B cell (primary cell): Measurements from ENCODE around the gene THAP2. TPM values are rescaled to one million over a fixed set of nuclear protein-coding genes. Genes with fewer than 3 reads are reported as not detected.
"Not testable (repeated sequence)": the region's sequence is repeated elsewhere in the genome, so short reads cannot be mapped to it uniquely, and the experiment has no call there.

Experiments used
- ATAC-seq: fragments of 200-7000 bp; cut with Tn5 transposase; one replicate; pipeline ENCODE4 v1.10.0; 2021; ENCODE audit warnings: low read depth, mild to moderate bottlenecking, moderate number of reproducible peaks, moderate library complexity
- CTCF ChIA-PET: fragments of 350-600 bp; sonication (Branson Sonifier 250); formaldehyde crosslinking; loops from one replicate; lab custom pipeline; 2021; ENCODE audit warnings: antibody characterized with exemption, inconsistent platforms; lab: Charles Lee
- POLR2A ChIA-PET: fragments of 350-600 bp; sonication (Branson Sonifier 250); formaldehyde crosslinking; loops from one replicate; lab custom pipeline; 2021; ENCODE audit warnings: antibody characterized with exemption; lab: Charles Lee
- DNase-seq: peaks from one replicate; pipeline ENCODE4 v3.0.0; 2013
- H2AFZ ChIP-seq: 2 replicates; pipeline ENCODE4 v1.6.1; 2012; ENCODE audit warnings: mild to moderate bottlenecking, low read depth, low read length; ENCODE audit not compliant: insufficient read depth, poor library complexity, severe bottlenecking
- H3K27ac ChIP-seq, 2 donors: 1 replicate in 1 of 2; 2 replicates in 1 of 2; pipeline ENCODE4 v1.5.1; 2012 to 2013; ENCODE audit warnings: low read length in 2 of 2, mild to moderate bottlenecking in 2 of 2, moderate library complexity in 1 of 2
- H3K27me3 ChIP-seq, 4 experiments: fragments of 200-600 bp in 1 of 4; sonication (generic) in 1 of 4; replicated peaks in 1 of 4; 1 replicate in 2 of 4; 2 replicates in 2 of 4; pipeline versions ENCODE4 v1.6.1 to v1.7.0; 2013 to 2016; ENCODE audit warnings: low read length in 3 of 4, mild to moderate bottlenecking in 2 of 4, mixed read lengths in 1 of 4, moderate library complexity in 1 of 4; ENCODE audit not compliant: insufficient read depth in 4 of 4, control insufficient read depth in 3 of 4; ENCODE audit errors: control extremely low read depth in 1 of 4
- H3K36me3 ChIP-seq, 2 experiments: replicated peaks in 1 of 2; 1 replicate in 1 of 2; 2 replicates in 1 of 2; pipeline versions ENCODE4 v1.6.1 to v1.7.1; 2013; ENCODE audit warnings: low read length in 1 of 2; ENCODE audit not compliant: insufficient read depth in 2 of 2, control insufficient read depth in 1 of 2; ENCODE audit errors: control extremely low read depth in 1 of 2, extremely low read depth in 1 of 2
- H3K4me1 ChIP-seq, 2 donors: fragments of 200-600 bp in 1 of 2; sonication (generic) in 1 of 2; 1 replicate in 1 of 2; 2 replicates in 1 of 2; pipeline versions ENCODE4 v1.5.1 to v1.6.1; 2013 to 2017; ENCODE audit warnings: low read length in 2 of 2; ENCODE audit not compliant: control insufficient read depth in 2 of 2, insufficient read depth in 2 of 2
- H3K4me2 ChIP-seq: replicated peaks from 2 replicates; pipeline ENCODE3; 2012; ENCODE audit warnings: mild to moderate bottlenecking, low read depth, low read length; ENCODE audit not compliant: poor library complexity, severe bottlenecking
- H3K4me3 ChIP-seq, 5 experiments: fragments of 200-600 bp in 1 of 5; sonication (generic) in 1 of 5; 1 replicate in 3 of 5; 2 replicates in 2 of 5; pipeline versions ENCODE4 v1.5.1 to v1.7.0; 2011 to 2016; ENCODE audit warnings: low read length in 4 of 5, mild to moderate bottlenecking in 4 of 5, low read depth in 2 of 5, control low read depth in 1 of 5, moderate library complexity in 1 of 5; ENCODE audit not compliant: insufficient read depth in 1 of 5; ENCODE audit errors: control extremely low read depth in 1 of 5, extremely low read depth in 1 of 5
- H3K79me2 ChIP-seq: fragments of 200-600 bp; sonication (generic); one replicate; pipeline ENCODE4 v1.6.0; 2016; ENCODE audit warnings: low read length; ENCODE audit not compliant: control insufficient read depth, insufficient read depth
- H3K9ac ChIP-seq: fragments of 200-600 bp; sonication (generic); 2 replicates; pipeline ENCODE4 v1.6.1; 2017; ENCODE audit warnings: mild to moderate bottlenecking, low read length, moderate library complexity
- H3K9me3 ChIP-seq, 3 donors: one replicate each; pipeline versions ENCODE4 v1.6.1 to v1.7.1; 2013; ENCODE audit warnings: low read length in 2 of 3; ENCODE audit not compliant: control insufficient read depth in 2 of 3, insufficient read depth in 1 of 3; ENCODE audit errors: control extremely low read depth in 1 of 3
- H4K20me1 ChIP-seq: 2 replicates; pipeline ENCODE4 v1.6.0; 2012; ENCODE audit warnings: mild to moderate bottlenecking, low read length; ENCODE audit not compliant: insufficient read depth, control insufficient read depth, poor library complexity, severe bottlenecking
- H3K27ac Mint-ChIP-seq: one replicate; pipeline ENCODE4 v1.8.0; 2021; ENCODE audit warnings: mixed read lengths
- H3K27me3 Mint-ChIP-seq: one replicate; pipeline ENCODE4 v1.8.0; 2021; ENCODE audit warnings: mixed read lengths
- H3K4me1 Mint-ChIP-seq: one replicate; pipeline ENCODE4 v1.8.0; 2021; ENCODE audit warnings: mixed read lengths
- H3K4me3 Mint-ChIP-seq: one replicate; pipeline ENCODE4 v1.8.0; 2021; ENCODE audit warnings: mixed read lengths
- H3K9me3 Mint-ChIP-seq: one replicate; pipeline ENCODE4 v1.8.0; 2022; ENCODE audit warnings: mixed read lengths; ENCODE audit not compliant: insufficient read depth
- CTCF ChIP-seq: fragments of 200-600 bp; IDR thresholded peaks from one replicate; pipeline ENCODE4 v1.8.0; 2022; ENCODE audit warnings: antibody characterized with exemption, mild to moderate bottlenecking
- EZH2 ChIP-seq: IDR thresholded peaks from 2 replicates; pipeline ENCODE4 v1.6.1; 2012; ENCODE audit warnings: borderline replicate concordance, low read depth, mild to moderate bottlenecking, moderate library complexity, low read length; ENCODE audit not compliant: insufficient read depth, poor library complexity, severe bottlenecking
- WGBS: methylation state at CpG from one replicate; pipeline ENCODE4 v1.1.5; 2013; ENCODE audit warnings: missing lambda C conversion rate; ENCODE audit not compliant: insufficient coverage; 5-methylcytosine and 5-hydroxymethylcytosine counted together
- intact Hi-C: fragments of 100-400 bp; cut with micrococcal nuclease; formaldehyde crosslinking; loops from one replicate; pipeline ENCODE4 v1.10.0; 2022
- polyA plus RNA-seq: library from polyadenylated mRNA; depleted of rRNA; stranded (reverse); fragments of >200 nt; gene quantifications from 2 replicates; pipeline ENCODE4 v1.2.3, GENCODE V29; 2012
- total RNA-seq, 2 donors: library from RNA; stranded (reverse); fragments of 120-200 nt in 1 of 2; gene quantifications; 1 replicate in 1 of 2; 2 replicates in 1 of 2; pipeline versions ENCODE4 v1.2.3 to v1.2.4, GENCODE V29; 2013 to 2022

Gene THAP2
- total and polyA plus RNA-seq, 2 donors (not counting 1 experiment from before 2014, with no cell fraction given), result 11.6 to 13.2 TPM

DNA sequence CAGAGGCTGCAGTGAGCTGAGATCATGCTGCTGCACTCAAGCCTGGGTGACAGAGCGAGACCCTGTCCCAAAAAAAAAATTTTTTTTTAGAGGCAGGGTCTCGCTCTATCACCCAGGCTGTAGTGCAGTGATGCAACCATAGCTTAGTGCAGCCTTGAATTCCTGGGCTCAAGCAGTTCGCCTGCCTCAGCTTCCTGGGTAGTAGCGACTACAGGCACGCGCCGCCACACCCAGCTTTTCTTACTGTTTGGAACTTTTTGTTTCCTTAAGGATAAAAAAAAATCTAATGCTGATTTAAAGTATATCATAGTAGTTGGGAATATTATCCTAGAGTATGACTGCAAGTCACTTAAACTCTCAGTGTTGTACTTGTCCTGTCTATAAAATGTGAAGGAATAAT is 29.0 kb downstream of the THAP2 start:
- peak overlapping the region; percentile 86 to 95 for H3K27ac ChIP-seq
- DNase-seq (no peak), ATAC-seq (no peak)
- H4K20me1 ChIP-seq, result no peaks in the 10 kb centered on the region
- TF ChIP-seq EZH2, result no peak
- no peak for TF ChIP-seq CTCF
- 91% methylated on average over 2 of the region's 7 CpGs for WGBS
- CTCF ChIA-PET, result interaction anchor here (1.6 kb wide), 1 partner anchor 57 kb away, joined by 5 read pairs; no protein-coding TSS in a partner anchor
- POLR2A ChIA-PET, result interaction anchor here (1.1 to 1.3 kb wide), 2 partner anchors 8 to 30 kb away, joined by 3 read pairs; partner anchors contain the start of gene ZFC3H1
- no peak overlapping the region for H3K4me3 Mint-ChIP-seq
- H2AFZ ChIP-seq, result no peak overlapping the region
- H3K79me2 ChIP-seq, result peaks cover 76% of the 10 kb centered on the region
- intact Hi-C loops, result no loop called here
- H3K9ac ChIP-seq, result peak overlapping the region; percentile 48
- H3K27ac Mint-ChIP-seq, result peak overlapping the region; percentile 88
- no peaks in the 10 kb centered on the region for H3K27me3 Mint-ChIP-seq
- H3K4me1 Mint-ChIP-seq, result peaks cover 71% of the 10 kb centered on the region
- H3K4me1 ChIP-seq, result peaks cover 74 to 79% of the 10 kb centered on the region in 2 donors
- H3K9me3 ChIP-seq, result peaks cover 0 to 2% (median 1%) of the 10 kb centered on the region in 3 donors
- peaks cover 1 to 20% of the 10 kb centered on the region in 2 experiments for H3K36me3 ChIP-seq
- no peak overlapping the region for H3K4me3 ChIP-seq
- no peaks in the 10 kb centered on the region for H3K27me3 ChIP-seq
- no peaks in the 10 kb centered on the region for H3K9me3 Mint-ChIP-seq
- H3K4me2 ChIP-seq, result peak overlapping the region; percentile 75

DNA sequence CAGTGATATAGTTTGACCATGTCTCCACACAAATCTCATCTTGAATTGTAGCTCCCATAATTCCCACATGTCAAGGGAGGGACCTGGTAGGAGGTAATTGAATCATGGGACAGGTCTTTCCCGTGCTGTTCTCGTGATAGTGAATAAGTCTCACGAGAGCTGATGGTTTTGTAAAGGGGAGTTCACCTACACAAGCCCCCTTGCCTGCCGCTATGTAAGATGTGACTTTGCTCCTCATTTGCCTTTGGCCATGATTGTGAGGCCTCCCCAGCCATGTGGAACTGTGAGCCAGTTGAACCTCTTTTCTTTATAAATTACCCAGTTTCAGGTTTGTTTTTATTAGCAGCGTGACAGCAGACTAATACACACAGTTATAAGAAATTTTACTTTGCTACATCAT is 29.6 kb downstream of the THAP2 start:
- no CpG with 5 or more reads among the region's 5 CpGs for WGBS

More for the DNA sequence above, 29.6 kb downstream of the THAP2 start:
- H3K4me1 ChIP-seq, result peaks cover 74 to 79% of the 10 kb centered on the region in 2 donors
- H3K36me3 ChIP-seq, result peaks cover 1 to 23% of the 10 kb centered on the region in 2 experiments
- peak overlapping the region; percentile 48 for H3K9ac ChIP-seq
- peak overlapping the region in 2 of 5 experiments; percentile 19 to 34 for H3K4me3 ChIP-seq
- H3K79me2 ChIP-seq, result peaks cover 71% of the 10 kb centered on the region
- H3K27me3 ChIP-seq, H3K9me3 Mint-ChIP-seq, H3K9me3 ChIP-seq, ATAC-seq, H3K27me3 Mint-ChIP-seq, H4K20me1 ChIP-seq: not testable (repeated sequence)
- POLR2A ChIA-PET, result interaction anchor here (1.1 to 1.3 kb wide), 2 partner anchors 9 to 30 kb away, joined by 3 read pairs; partner anchors contain the start of gene ZFC3H1
- peak overlapping the region; percentile 88 for H3K27ac Mint-ChIP-seq
- DNase-seq, result peak; percentile 24
- H3K4me1 Mint-ChIP-seq, result peaks cover 71% of the 10 kb centered on the region
- H3K4me2 ChIP-seq, result peak overlapping the region; percentile 75
- peak overlapping the region; percentile 86 to 95 for H3K27ac ChIP-seq
- intact Hi-C loops, result loop anchor here (1.0 to 2.0 kb wide), 2 partner anchors 7 to 53 kb away; partner anchors contain the start of gene TMEM19
- CTCF ChIA-PET, result interaction anchor here (1.6 kb wide), 1 partner anchor 57 kb away, joined by 5 read pairs; no protein-coding TSS in a partner anchor
- H3K4me3 Mint-ChIP-seq, result peak overlapping the region; percentile 72
- peak overlapping the region; percentile 57 for H2AFZ ChIP-seq
